HL-60 (cell line): ENCODE results near the gene OXLD1.

Experiments
- DNase-seq, 2 experiments: peaks; one replicate each; pipeline ENCODE4 v3.0.0-alpha.2; 2010 to 2020; ENCODE audit warnings: low read depth in 1 of 2, low spot score in 1 of 2
- H3K27ac ChIP-seq: fragments of 250-450 bp; sonication (Bioruptor Pico); replicated peaks from 2 replicates; pipeline ENCODE4 v1.5.1; 2020; ENCODE audit warnings: mild to moderate bottlenecking, moderate library complexity
- H3K27me3 ChIP-seq: fragments of 250-450 bp; sonication (Bioruptor Pico); 2 replicates; pipeline ENCODE4 v1.5.1; 2021; ENCODE audit warnings: mild to moderate bottlenecking, moderate library complexity; ENCODE audit not compliant: insufficient read depth, poor library complexity, severe bottlenecking
- H3K4me3 ChIP-seq: replicated peaks from 2 replicates; pipeline ENCODE4 v1.5.1; 2011; ENCODE audit warnings: mild to moderate bottlenecking, control low read depth, low read length; ENCODE audit not compliant: insufficient read depth
- GABPA ChIP-seq: IDR thresholded peaks from 2 replicates; pipeline ENCODE4 v1.6.1; 2012; ENCODE audit warnings: low read depth
- POLR2AphosphoS5 ChIP-seq: IDR thresholded peaks from 2 replicates; pipeline ENCODE4 v1.6.1; 2012; ENCODE audit warnings: low read depth
- SPI1 ChIP-seq: IDR thresholded peaks from 2 replicates; pipeline ENCODE4 v1.6.1; 2012; ENCODE audit warnings: low read depth, mild to moderate bottlenecking, borderline replicate concordance
- TF ChIP-seq, protein P1 (sequence below): IDR thresholded peaks from one replicate; pipeline ENCODE4 v1.5.1; 2011; ENCODE audit warnings: low read length, control low read depth, inconsistent platforms; ENCODE audit not compliant: insufficient read depth
- TF ChIP-seq, protein P2 (sequence below): IDR thresholded peaks from 2 replicates; pipeline ENCODE4 v1.6.1; 2012; ENCODE audit warnings: low read depth; ENCODE audit not compliant: insufficient replicate concordance

Gene OXLD1

DNA sequence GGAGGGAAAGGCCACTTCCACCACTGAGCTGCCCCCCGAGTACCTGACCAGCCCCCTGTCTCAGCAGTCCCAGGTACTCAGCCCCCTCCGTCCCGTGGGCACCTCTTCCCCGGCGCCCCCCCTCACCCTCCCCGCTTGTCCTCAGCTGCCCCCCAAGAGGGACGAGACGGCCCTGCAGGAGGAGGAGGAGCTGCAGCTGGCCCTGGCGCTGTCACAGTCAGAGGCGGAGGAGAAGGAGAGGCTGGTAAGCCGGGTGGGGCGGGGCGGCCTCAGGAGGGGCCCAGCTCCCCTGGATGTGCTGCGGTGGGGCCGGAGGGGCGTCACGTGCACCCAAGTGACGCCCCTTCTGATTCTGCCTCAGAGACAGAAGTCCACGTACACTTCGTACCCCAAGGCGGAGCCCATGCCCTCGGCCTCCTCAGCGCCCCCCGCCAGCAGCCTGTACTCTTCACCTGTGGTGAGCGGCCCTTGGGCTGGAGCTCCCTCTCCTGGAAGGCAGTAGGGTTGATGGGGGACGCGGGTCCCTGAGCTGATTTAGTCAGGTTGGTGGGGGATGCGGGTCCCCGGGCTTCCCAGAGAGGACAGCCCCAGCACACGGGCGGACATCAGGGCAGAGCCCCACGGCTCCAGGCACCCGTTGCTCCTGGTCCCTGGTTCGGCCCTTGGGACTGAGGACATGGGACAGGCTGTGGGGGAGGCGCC lies 27.3 kb upstream of the OXLD1 start:
- TF ChIP-seq POLR2AphosphoS5: 0 out of 2 replicates have a peak, but pooled peaks have one; percentile 23
- TF ChIP-seq GABPA: no peak

DNA sequence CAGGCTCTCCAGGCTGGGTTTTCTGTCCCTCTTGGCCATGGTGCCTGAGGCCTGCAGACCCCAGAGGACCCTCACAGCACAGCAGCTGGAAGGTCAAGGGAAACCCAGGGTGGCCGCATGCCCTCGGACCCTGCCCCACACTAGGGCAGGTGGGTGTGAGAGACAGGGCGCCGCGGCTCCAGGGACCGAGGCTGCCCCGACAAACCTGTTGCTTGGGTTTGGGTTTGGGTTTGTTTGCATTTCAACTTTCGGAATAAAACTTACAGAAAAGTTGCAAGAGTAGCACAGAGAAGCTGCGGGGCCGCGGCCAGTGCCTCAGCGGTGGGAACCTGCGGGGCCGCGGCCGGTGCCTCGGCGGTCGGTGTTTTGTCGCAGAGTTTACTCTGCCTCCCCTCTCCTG lies 25.2 kb upstream of the OXLD1 start:
- Histone ChIP-seq H3K27ac (no peak overlapping the region), H3K4me3 (no peak overlapping the region), H3K27me3 (no peaks in the 10 kb centered on the region)
- no peak for DNase-seq
- TF ChIP-seq, protein P1, sequence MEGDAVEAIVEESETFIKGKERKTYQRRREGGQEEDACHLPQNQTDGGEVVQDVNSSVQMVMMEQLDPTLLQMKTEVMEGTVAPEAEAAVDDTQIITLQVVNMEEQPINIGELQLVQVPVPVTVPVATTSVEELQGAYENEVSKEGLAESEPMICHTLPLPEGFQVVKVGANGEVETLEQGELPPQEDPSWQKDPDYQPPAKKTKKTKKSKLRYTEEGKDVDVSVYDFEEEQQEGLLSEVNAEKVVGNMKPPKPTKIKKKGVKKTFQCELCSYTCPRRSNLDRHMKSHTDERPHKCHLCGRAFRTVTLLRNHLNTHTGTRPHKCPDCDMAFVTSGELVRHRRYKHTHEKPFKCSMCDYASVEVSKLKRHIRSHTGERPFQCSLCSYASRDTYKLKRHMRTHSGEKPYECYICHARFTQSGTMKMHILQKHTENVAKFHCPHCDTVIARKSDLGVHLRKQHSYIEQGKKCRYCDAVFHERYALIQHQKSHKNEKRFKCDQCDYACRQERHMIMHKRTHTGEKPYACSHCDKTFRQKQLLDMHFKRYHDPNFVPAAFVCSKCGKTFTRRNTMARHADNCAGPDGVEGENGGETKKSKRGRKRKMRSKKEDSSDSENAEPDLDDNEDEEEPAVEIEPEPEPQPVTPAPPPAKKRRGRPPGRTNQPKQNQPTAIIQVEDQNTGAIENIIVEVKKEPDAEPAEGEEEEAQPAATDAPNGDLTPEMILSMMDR: no peak
- no peak for TF ChIP-seq POLR2AphosphoS5
- TF ChIP-seq, protein P2, sequence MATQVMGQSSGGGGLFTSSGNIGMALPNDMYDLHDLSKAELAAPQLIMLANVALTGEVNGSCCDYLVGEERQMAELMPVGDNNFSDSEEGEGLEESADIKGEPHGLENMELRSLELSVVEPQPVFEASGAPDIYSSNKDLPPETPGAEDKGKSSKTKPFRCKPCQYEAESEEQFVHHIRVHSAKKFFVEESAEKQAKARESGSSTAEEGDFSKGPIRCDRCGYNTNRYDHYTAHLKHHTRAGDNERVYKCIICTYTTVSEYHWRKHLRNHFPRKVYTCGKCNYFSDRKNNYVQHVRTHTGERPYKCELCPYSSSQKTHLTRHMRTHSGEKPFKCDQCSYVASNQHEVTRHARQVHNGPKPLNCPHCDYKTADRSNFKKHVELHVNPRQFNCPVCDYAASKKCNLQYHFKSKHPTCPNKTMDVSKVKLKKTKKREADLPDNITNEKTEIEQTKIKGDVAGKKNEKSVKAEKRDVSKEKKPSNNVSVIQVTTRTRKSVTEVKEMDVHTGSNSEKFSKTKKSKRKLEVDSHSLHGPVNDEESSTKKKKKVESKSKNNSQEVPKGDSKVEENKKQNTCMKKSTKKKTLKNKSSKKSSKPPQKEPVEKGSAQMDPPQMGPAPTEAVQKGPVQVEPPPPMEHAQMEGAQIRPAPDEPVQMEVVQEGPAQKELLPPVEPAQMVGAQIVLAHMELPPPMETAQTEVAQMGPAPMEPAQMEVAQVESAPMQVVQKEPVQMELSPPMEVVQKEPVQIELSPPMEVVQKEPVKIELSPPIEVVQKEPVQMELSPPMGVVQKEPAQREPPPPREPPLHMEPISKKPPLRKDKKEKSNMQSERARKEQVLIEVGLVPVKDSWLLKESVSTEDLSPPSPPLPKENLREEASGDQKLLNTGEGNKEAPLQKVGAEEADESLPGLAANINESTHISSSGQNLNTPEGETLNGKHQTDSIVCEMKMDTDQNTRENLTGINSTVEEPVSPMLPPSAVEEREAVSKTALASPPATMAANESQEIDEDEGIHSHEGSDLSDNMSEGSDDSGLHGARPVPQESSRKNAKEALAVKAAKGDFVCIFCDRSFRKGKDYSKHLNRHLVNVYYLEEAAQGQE: no peak
- TF ChIP-seq GABPA: no peak
- no peak for TF ChIP-seq SPI1

More for the DNA sequence above, 27.3 kb upstream of the OXLD1 start:
- Histone ChIP-seq H3K27ac (no peak overlapping the region), H3K27me3 (no peaks in the 10 kb centered on the region), H3K4me3 (no peak overlapping the region)
- no peak for DNase-seq

DNA sequence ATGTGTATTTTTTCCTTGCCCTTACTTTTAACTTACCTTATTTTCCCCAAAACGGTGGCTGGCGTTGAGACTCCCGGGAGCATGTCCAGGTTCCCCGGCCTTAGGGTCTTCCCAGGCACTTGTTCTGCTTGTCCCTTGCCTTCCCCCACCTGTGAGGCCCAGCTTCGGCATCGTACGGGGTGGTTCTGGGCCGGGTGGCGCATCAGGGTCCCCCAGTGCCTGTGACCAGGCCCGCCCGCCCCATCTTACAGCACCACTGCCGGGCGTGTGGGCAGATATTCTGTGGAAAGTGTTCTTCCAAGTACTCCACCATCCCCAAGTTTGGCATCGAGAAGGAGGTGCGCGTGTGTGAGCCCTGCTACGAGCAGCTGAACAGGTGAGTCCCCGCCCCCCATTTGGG lies 24.8 kb upstream of the OXLD1 start:
- H3K27ac ChIP-seq: no peak overlapping the region
- no peaks in the 10 kb centered on the region for H3K27me3 ChIP-seq
- TF ChIP-seq, protein P2: no peak
- TF ChIP-seq POLR2AphosphoS5: no peak
- no peak for TF ChIP-seq GABPA
- no peak for TF ChIP-seq SPI1
- TF ChIP-seq, protein P1: no peak
- no peak for DNase-seq
- H3K4me3 ChIP-seq: no peak overlapping the region

DNA sequence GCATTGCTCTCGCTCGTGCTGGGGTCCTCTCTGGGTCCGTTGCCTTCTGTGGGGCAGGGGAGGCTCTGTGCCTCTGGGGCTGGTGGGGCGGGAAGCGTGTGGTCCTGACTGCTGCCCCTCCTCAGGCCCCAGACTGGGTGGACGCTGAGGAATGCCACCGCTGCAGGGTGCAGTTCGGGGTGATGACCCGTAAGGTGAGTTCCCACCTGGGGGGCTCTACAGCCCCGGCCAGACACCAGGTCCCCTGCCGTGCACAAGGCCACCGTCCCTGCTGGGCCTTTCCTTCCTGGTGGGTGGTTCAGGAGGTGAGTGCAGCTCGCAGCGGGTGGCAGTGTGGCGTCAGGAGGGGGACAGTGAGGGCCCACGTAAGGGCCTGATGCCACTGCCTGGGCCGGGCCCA lies 24.1 kb upstream of the OXLD1 start:
- DNase-seq: no peak
- H3K27me3 ChIP-seq: no peaks in the 10 kb centered on the region
- no peak overlapping the region for H3K4me3 ChIP-seq
- no peak overlapping the region for H3K27ac ChIP-seq
- TF ChIP-seq, protein P2: no peak
- TF ChIP-seq SPI1 (no peak), POLR2AphosphoS5 (no peak), GABPA (no peak)
- TF ChIP-seq, protein P1: no peak
